ENCODE measurements around the gene URB2.
"Not testable (repeated sequence)": the region's sequence is repeated elsewhere in the genome, so short reads cannot be mapped to it uniquely, and the experiment has no call there.

DNA sequence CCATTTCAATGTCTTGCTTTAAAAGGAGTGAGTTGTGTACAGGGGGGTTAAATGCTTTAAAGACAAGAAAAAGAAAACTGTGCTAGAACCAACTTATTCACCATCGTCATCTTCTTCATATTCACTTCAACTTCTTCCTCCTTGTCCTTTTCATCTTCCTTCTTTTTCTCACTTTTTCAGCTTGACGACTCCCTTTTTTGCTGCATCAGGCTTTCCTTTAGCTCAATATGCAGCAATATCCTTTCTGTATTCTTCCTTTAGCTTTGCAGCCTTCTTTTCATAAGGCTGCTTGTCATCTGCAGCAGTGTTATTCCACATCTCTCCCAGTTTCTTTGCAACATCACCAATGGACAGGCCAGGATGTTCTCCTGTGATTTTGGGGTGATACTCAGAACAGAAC, 79.1 kb downstream of the URB2 start:
- not testable (repeated sequence) for TF ChIP-seq CTCF (conservative IDR thresholded peaks at IDR 0.05); ZFX (IDR thresholded peaks at IDR 0.05)
